ENCODE results near the gene ARHGEF11. TPM values are rescaled to one million over a fixed set of nuclear protein-coding genes. Genes with fewer than 3 reads are reported as not detected.

Gene ARHGEF11
- total RNA-seq, 1 donor from 2014 or later = 12.4 TPM

GRCh38 chr1:157090771-157091170 lies 45.2 kb upstream of the ARHGEF11 start:
- FAIRE-seq (no peak), DNase-seq (ENCODE audit: low read depth) (no peak)
- H3K27me3 ChIP-seq (ENCODE audit: control insufficient read depth, insufficient read depth, low read length) = peaks cover 1% of the 10 kb centered on the region
- TF ChIP-seq CTCF (IDR thresholded peaks at IDR 0.05; ENCODE audit: insufficient read depth, low read length, severe bottlenecking) = no peak
- H3K36me3 ChIP-seq (ENCODE audit: control insufficient read depth, insufficient read depth, low read length) = no peaks in the 10 kb centered on the region
- H3K4me3 ChIP-seq (ENCODE audit: low read depth, low read length) = no peak overlapping the region

- DNase-seq (ENCODE audit: low read depth) (peak; percentile 64), FAIRE-seq (peak; percentile 77)
Observed at GRCh38 chr1:157090196-157090647, 44.7 kb upstream of the ARHGEF11 start.

DNA sequence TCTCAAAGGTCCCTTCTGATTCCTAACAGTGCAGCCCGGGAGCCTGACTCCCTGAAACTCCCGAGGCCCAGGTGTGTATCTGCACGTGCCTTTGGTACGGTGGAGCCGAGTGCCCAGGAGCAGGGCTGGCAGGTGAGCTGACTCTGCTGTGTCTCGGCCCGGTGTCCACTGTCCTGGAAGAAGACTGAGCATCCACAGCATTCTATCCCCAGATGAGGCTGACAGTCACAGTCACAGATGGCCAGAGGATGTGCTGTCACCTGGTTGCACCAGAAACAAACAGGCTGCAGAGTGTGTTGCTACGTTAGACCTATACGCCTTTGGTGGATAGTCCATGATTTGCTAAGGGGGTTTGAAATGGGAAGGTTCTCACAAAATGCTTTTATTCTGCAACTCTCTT lies 44.2 kb upstream of the ARHGEF11 start:
- TF ChIP-seq CTCF (IDR thresholded peaks at IDR 0.05; ENCODE audit: insufficient read depth, low read length, severe bottlenecking) = no peak
- Histone ChIP-seq H3K27me3 (ENCODE audit: control insufficient read depth, insufficient read depth, low read length) (peaks cover 1% of the 10 kb centered on the region), H3K36me3 (ENCODE audit: control insufficient read depth, insufficient read depth, low read length) (no peaks in the 10 kb centered on the region), H3K4me3 (ENCODE audit: low read depth, low read length) (no peak overlapping the region)
- FAIRE-seq (no peak), DNase-seq (ENCODE audit: low read depth) (no peak)

More at GRCh38 chr1:157090196-157090647, 44.7 kb upstream of the ARHGEF11 start:
- peaks cover 1% of the 10 kb centered on the region for H3K27me3 ChIP-seq (ENCODE audit: control insufficient read depth, insufficient read depth, low read length)
- no peak overlapping the region for H3K4me3 ChIP-seq (ENCODE audit: low read depth, low read length)
- TF ChIP-seq CTCF (IDR thresholded peaks at IDR 0.05; ENCODE audit: insufficient read depth, low read length, severe bottlenecking) = peak; percentile 95
- no peaks in the 10 kb centered on the region for H3K36me3 ChIP-seq (ENCODE audit: control insufficient read depth, insufficient read depth, low read length)

DNA sequence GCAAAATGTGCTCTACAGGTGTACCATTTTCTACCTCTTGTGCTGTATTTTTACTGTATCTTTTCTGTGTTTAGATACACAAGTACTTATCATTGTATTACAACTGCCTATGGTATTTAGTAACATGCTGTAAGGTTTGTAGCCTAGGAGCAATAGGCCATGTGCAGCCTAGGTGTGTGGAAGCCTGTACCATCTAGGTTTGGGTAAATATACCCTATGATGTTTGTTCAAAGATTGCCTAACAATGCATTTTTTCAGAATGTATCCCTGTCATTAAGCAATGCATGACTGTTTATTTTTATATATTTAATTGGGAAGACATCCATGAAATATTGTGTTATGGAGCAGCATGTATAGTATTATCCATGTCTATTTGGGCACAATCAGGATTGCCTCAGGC lies 43.1 kb upstream of the ARHGEF11 start:
- H3K4me3 ChIP-seq (ENCODE audit: low read depth, low read length) = no peak overlapping the region
- no peaks in the 10 kb centered on the region for H3K36me3 ChIP-seq (ENCODE audit: control insufficient read depth, insufficient read depth, low read length)
- DNase-seq (ENCODE audit: low read depth) (peak; percentile 67), FAIRE-seq (no peak)
- TF ChIP-seq CTCF (IDR thresholded peaks at IDR 0.05; ENCODE audit: insufficient read depth, low read length, severe bottlenecking) = no peak
- peaks cover 1% of the 10 kb centered on the region for H3K27me3 ChIP-seq (ENCODE audit: control insufficient read depth, insufficient read depth, low read length)

GRCh38 chr1:157087030-157087429 lies 41.5 kb upstream of the ARHGEF11 start:
- FAIRE-seq = no peak
- Histone ChIP-seq H3K27me3 (ENCODE audit: control insufficient read depth, insufficient read depth, low read length) (peaks cover 1% of the 10 kb centered on the region), H3K4me3 (ENCODE audit: low read depth, low read length) (no peak overlapping the region), H3K36me3 (ENCODE audit: control insufficient read depth, insufficient read depth, low read length) (no peaks in the 10 kb centered on the region)
- TF ChIP-seq CTCF (IDR thresholded peaks at IDR 0.05; ENCODE audit: insufficient read depth, low read length, severe bottlenecking) = no peak
- DNase-seq (ENCODE audit: low read depth) = no peak

DNA sequence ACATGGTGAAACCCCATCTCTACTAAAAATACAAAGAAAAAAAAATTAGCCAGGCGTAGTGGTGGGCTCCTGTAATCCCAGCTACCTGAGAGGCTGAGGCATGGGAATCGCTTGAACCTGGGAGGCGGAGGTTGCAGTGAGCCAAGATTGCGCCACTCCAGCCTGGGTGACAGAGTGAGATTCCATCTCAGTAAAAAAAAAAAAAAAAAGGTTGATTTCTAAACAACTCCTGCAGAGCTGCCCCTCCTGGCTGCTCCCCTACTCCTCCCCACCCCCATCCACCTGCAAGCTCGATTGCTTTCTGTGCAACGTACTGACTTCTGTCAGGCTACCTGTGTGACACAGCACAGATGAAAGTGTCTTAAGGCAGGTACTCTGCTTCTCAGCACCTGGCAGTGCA lies 40.8 kb upstream of the ARHGEF11 start:
- no peak for DNase-seq (ENCODE audit: low read depth)

More for the DNA sequence above, 40.8 kb upstream of the ARHGEF11 start:
- no peak for FAIRE-seq
- TF ChIP-seq CTCF (IDR thresholded peaks at IDR 0.05; ENCODE audit: insufficient read depth, low read length, severe bottlenecking) = no peak
- Histone ChIP-seq H3K4me3 (ENCODE audit: low read depth, low read length) (no peak overlapping the region), H3K36me3 (ENCODE audit: control insufficient read depth, insufficient read depth, low read length) (no peaks in the 10 kb centered on the region), H3K27me3 (ENCODE audit: control insufficient read depth, insufficient read depth, low read length) (peaks cover 1% of the 10 kb centered on the region)
